Epithelial cell of esophagus (primary cell): Measurements from ENCODE around the gene ZBTB3.
"Not testable (repeated sequence)": the region's sequence is repeated elsewhere in the genome, so short reads cannot be mapped to it uniquely, and the experiment has no call there.

Experiments
- DNase-seq: peaks from one replicate; pipeline ENCODE4 v3.0.0; 2010; ENCODE audit warnings: low read depth
- H3K4me3 ChIP-seq: 2 replicates; pipeline ENCODE4 v1.5.1; 2011; ENCODE audit warnings: mild to moderate bottlenecking, low read length, control low read depth
- TF ChIP-seq, protein P1 (sequence below): IDR thresholded peaks from 2 replicates; pipeline ENCODE4 v1.5.1; 2011; ENCODE audit warnings: low read depth, mild to moderate bottlenecking, low read length, control low read depth, inconsistent platforms; ENCODE audit not compliant: insufficient read depth; ENCODE audit errors: missing control alignments

Gene ZBTB3

DNA sequence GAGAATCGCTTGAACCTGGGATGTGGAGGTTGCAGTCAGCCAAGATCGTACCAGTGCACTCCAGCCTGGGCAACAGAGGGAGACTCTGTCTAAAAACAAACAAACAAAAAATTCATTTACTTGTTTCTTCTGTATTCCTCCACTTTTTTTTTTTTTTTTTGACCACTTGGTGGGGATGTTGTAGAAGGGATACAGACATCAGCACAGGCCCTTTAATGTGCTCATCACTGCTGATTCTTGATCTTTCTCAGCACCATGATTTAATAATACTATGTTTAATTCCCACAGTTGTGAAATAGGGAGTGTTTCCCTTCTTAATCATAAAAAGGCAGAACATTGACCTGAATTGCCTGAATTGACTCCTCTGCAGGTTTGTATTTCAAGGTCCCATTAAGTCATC lies 21.1 kb downstream of the ZBTB3 start:
- TF ChIP-seq, protein P1, sequence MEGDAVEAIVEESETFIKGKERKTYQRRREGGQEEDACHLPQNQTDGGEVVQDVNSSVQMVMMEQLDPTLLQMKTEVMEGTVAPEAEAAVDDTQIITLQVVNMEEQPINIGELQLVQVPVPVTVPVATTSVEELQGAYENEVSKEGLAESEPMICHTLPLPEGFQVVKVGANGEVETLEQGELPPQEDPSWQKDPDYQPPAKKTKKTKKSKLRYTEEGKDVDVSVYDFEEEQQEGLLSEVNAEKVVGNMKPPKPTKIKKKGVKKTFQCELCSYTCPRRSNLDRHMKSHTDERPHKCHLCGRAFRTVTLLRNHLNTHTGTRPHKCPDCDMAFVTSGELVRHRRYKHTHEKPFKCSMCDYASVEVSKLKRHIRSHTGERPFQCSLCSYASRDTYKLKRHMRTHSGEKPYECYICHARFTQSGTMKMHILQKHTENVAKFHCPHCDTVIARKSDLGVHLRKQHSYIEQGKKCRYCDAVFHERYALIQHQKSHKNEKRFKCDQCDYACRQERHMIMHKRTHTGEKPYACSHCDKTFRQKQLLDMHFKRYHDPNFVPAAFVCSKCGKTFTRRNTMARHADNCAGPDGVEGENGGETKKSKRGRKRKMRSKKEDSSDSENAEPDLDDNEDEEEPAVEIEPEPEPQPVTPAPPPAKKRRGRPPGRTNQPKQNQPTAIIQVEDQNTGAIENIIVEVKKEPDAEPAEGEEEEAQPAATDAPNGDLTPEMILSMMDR = no peak
- no peak overlapping the region for H3K4me3 ChIP-seq
- DNase-seq = peak; percentile 59

DNA sequence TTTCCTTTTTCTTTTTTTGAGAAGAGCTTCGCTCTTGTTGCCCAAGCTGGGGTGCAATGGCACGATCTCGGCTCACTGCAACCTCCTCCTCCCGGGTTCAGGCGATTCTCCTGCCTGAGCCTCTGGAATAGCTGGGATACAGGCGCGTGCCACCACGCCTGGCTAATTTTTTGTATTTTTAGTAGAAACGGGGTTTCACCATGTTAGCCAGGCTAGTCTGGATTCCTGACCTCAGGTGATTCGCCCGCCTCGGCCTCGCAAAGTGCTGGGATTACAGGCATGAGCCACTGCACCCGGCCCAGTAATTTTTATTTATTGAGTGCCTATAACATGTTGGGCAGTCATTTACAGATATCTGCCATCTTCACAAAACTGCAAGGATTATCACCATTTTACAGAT lies 23.9 kb downstream of the ZBTB3 start:
- not testable (repeated sequence) for DNase-seq
- peak overlapping the region; percentile 94 for H3K4me3 ChIP-seq

DNA sequence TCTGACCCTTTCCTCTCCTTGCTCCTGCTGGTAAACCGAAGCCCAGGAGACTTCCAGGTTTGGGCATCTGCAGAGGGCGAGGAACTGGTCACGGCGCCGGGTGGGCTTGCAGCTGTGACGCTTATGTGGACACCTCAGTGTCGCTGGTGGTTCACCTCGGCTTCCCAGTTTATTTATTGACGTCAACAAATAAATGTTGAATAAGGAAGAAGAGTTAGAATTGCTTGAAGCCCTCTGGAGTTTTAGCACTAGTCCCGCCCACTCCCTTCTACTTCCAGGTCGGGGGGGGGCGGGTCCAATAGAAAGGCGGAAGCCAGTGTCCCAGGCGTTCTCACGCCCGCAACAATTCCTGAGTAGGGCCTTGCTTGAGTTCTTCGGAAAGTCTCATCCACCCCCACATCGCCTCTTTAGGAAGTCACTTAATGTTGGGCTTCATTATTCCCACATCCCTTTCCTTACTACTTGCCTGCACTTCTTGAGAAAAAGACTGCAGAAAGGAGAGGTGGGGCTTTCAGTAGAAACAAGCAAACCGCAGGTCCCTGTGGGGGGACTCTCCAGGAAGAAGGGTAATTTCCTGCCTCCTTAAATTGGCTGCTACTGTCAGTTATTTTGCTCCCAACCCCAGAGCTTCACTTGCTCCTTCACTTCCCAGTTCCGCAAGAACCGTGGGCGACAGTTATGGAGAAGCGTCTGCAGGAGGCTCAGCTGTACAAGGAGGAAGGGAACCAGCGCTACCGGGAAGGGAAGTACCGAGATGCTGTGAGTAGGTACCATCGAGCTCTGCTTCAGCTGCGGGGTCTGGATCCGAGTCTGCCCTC lies 25.6 kb downstream of the ZBTB3 start, which contains the start of gene TTC9C:
TTC9C (plus strand) TSS at position 316 of the 818 bp plus-strand sequence; CDS start at position 679, 363 bp downstream.
- peak; percentile 91 for DNase-seq
- H3K4me3 ChIP-seq = peak within 1 kb of the TSS; percentile 94
- TF ChIP-seq, protein P1 = no peak

DNA sequence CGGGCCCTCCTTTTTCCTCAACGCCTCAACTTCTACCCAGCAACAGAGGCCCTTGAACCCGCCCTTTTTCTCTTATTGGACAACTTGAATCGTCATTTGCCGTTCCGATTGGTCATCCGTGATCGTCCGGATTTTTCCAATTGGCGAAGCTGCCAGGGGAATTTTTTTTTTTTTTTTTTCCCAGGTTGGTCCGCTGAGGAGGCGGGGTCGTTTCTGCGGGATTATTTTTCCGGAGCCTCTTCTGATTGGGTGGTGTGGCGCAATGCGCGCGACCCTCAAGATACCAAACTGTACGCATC lies 26.1 kb downstream of the ZBTB3 start:
- H3K4me3 ChIP-seq = peak overlapping the region; percentile 94
- peak; percentile 98 for DNase-seq
- TF ChIP-seq, protein P1 = no peak

DNA sequence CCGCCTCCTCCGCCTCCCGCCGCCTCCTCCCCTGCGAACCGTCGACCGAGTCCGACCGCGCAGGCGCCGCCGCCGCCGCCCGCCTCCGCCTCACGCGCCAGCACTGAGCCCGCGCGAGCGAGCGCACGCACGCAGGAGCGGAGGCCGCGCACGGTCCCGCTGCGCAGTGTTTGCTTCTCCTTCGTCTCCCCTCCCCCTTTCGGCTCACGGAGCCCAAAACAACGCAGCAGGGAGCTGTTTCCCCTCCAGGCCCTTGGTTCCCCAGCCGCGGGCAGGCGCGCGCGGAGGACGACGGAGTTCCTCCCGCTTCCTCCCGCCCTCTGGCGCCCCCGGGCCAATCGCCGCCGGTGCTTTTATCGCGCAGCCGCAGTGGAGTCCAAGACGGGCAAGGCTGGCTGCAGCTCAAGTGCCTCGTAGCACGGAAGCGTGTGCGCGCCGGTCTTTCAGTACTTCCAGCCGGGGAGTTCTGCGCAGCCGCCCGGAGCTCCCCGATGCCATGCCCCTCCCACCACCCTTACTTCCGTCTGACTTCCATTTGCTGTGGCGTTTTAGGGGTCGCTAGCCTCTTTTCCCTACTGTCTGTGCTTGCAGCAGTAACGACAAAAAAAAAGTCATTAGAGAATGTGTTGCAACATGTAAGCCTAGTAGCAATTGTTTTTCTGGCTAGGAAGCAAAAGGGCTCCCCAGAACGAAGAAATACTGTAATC lies 26.6 kb downstream of the ZBTB3 start, which contains the start of gene HNRNPUL2:
HNRNPUL2 (minus strand) TSS at position 293 of the 707 bp plus-strand sequence. CDS start 301 bp downstream, outside the sequence.
- DNase-seq = peak; percentile 99
- H3K4me3 ChIP-seq = peak within 1 kb of the TSS; percentile 94

DNA sequence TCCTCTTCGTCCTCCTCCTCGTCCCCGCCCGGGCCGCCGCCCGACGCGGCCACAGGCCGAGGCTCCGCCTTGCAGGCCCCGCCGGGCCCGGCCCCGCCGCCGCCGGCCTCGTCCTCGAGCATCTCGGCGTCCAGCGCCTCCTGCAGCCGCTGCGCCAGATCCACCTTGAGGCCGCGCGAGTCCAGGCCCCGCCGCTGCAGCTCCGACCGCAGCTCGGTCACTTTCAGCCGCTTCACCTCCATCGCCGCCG lies 27.1 kb downstream of the ZBTB3 start:
- peak overlapping the region; percentile 94 for H3K4me3 ChIP-seq
- TF ChIP-seq, protein P1 = no peak
- no peak for DNase-seq

More for the DNA sequence above, 26.6 kb downstream of the ZBTB3 start, which contains the start of gene HNRNPUL2:
- TF ChIP-seq, protein P1 = no peak

DNA sequence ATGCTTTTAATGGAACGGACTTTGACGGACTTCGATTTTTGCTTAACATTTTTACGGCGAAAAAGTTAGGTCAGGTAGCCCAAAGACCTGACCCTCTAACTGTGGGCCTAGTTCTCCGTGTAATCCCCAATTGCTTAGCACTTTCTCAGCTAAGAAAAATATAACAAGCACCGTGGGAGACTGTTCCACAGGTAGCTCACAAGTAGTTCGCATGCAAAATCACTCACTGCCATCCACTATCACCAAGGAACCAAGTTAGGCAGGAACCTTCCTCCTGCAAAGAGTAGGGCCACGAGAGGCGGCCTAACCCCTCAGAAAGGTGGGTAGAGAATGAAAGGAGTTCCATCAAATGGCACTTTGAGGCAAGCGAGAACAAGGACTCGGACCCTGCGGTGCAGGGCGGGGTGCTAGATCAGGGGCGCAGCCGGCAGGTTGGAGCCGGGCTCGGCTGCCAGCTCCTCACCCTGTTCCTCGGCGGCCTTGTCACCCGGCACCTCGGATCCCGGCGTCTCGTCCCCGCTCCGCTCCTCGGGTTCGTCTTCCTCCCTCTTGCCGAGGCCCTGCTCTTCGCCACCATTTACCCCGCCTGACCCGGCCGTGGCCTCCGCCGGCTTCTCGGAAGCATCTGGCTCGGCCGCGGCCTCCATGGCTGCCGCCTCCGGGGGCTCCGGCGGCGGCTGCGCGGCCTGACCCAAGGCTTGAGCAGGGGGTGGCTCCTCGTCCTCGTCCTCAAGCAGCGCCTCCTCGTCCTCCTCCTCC lies 27.6 kb downstream of the ZBTB3 start:
- DNase-seq = no peak
- peak overlapping the region; percentile 94 for H3K4me3 ChIP-seq
- TF ChIP-seq, protein P1 = no peak
